Measurements from ENCODE around the gene SMAD3. TPM values are rescaled to one million over a fixed set of nuclear protein-coding genes. Genes with fewer than 3 reads are reported as not detected.

Gene SMAD3
- total and polyA plus RNA-seq, 2 of the 4 experiments (the other 2 are of a cell fraction) = 71.0 to 177 TPM

DNA sequence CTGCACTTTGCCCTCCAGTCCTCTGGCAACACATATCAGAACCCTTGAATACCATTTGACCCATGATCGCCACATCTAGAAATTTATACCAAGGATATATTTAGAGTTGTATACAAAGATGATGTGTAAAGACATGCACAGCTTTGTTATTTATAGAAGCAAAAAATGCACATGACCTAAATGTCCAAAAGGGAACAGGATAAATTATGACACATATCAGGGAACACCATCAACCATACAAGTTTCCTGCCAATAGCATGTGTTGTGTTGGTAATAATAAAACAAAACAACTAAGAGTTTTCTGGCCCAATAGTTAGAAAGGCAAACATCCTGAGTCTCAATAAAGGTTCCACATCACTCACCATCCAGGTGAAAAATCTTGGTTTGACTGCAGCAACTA is 137.6 kb downstream of the SMAD3 start:
- Histone ChIP-seq H3K9ac (ENCODE audit: low read depth, low read length) (no peak overlapping the region), H3K4me1 (ENCODE audit: control insufficient read depth, insufficient read depth, low read length) (peaks cover 13% of the 10 kb centered on the region), H2BK15ac (ENCODE audit: low read depth, low read length) (no peak overlapping the region), H4K91ac (ENCODE audit: insufficient read depth, low read depth, low read length) (no peak overlapping the region), H3K27me3 (ENCODE audit: control insufficient read depth, insufficient read depth, low read length) (no peaks in the 10 kb centered on the region), H4K20me1 (ENCODE audit: insufficient read depth, low read length) (peaks cover 7% of the 10 kb centered on the region; the same call in 1 of the 2 replicates), H2AK5ac (ENCODE audit: low read depth, low read length) (no peak overlapping the region), H3K14ac (replicated peaks; ENCODE audit: low read depth, low read length) (no peak overlapping the region), H3K18ac (ENCODE audit: low read depth, low read length) (no peak overlapping the region), H3K4me2 (ENCODE audit: low read depth, low read length) (no peak overlapping the region), H4K8ac (ENCODE audit: low read depth in 2 of 2, low read length in 2 of 2) (no peak overlapping the region), H3K56ac (ENCODE audit: extremely low read depth, insufficient read depth, low read length) (no peak overlapping the region), H3K9me3 (ENCODE audit: control insufficient read depth, insufficient read depth, low read length) (no peaks in the 10 kb centered on the region), H2BK120ac (ENCODE audit: low read depth, low read length) (no peak overlapping the region), H3K23ac (ENCODE audit: low read depth, low read length) (no peak overlapping the region), H3K36me3 (ENCODE audit: control insufficient read depth, insufficient read depth, low read length) (peaks cover 5% of the 10 kb centered on the region), H2BK5ac (ENCODE audit: low read depth, low read length, poor library complexity, severe bottlenecking) (no peak overlapping the region), H3K79me1 (ENCODE audit: low read depth in 1 of 2, low read length in 2 of 2) (peaks cover 0 to 13% of the 10 kb centered on the region in 2 experiments; a peak in 2 of 4 replicates), H3K4ac (ENCODE audit: low read depth, low read length) (no peak overlapping the region), H3K4me3 (ENCODE audit: insufficient read depth, low read depth, low read length) (no peak overlapping the region), H2AK9ac (replicated peaks; ENCODE audit: low read depth, low read length, poor library complexity) (no peak overlapping the region), H3K9me1 (ENCODE audit: insufficient read depth, low read length) (peaks cover 17% of the 10 kb centered on the region), H4K5ac (ENCODE audit: low read depth, low read length) (no peak overlapping the region), H2AFZ (replicated peaks; ENCODE audit: low read length, poor library complexity) (no peak overlapping the region), H2BK20ac (ENCODE audit: low read depth, low read length) (no peak overlapping the region), H3K27ac (ENCODE audit: insufficient read depth, low read length) (no peak overlapping the region)
- ChIA-PET CTCF (no interaction called here), POLR2A (ENCODE audit: unreplicated experiment) (no interaction called here)
- no peak for DNase-seq
- no TSS peak for BruUV-seq (replicated peaks)
- intact Hi-C loops (cut with micrococcal nuclease) = loop anchor here (5.0 kb wide), 1 partner anchor 229 kb away; no protein-coding TSS in a partner anchor
- dilution Hi-C loops (cut with HindIII; ENCODE audit: low sequenced_read_pairs, unreplicated experiment) = no loop called here
- TF ChIP-seq MXI1 (IDR thresholded peaks at IDR 0.05; ENCODE audit: borderline replicate concordance, low read depth, low read length) (no peak), MAFK (IDR thresholded peaks at IDR 0.05; ENCODE audit: low read depth, low read length) (no peak), FOS (IDR thresholded peaks at IDR 0.05; ENCODE audit: low read depth, low read length) (no peak), NFE2L2 (IDR thresholded peaks at IDR 0.05; ENCODE audit: low read depth, low read length) (no peak), RFX5 (IDR thresholded peaks at IDR 0.05; ENCODE audit: low read depth, low read length) (no peak), CEBPB (IDR thresholded peaks at IDR 0.05; ENCODE audit: low read depth, low read length) (no peak), RAD21 (IDR thresholded peaks at IDR 0.05; ENCODE audit: low read length) (no peak), RCOR1 (IDR thresholded peaks at IDR 0.05; ENCODE audit: insufficient replicate concordance, low read length) (no peak), MAZ (IDR thresholded peaks at IDR 0.05; ENCODE audit: borderline replicate concordance, low read depth, low read length) (no peak), SMC3 (IDR thresholded peaks at IDR 0.05; ENCODE audit: low read depth, low read length) (no peak), POLR2A (IDR thresholded peaks at IDR 0.05; ENCODE audit: low read depth, low read length) (no peak)
- in situ Hi-C loops (cut with MboI; ENCODE audit: low sequenced_read_pairs) = no loop called here
- ATAC-seq (ENCODE audit: low read depth) = no peak
- WGBS, 2 experiments (ENCODE audit: extremely low coverage in 2 of 2, insufficient read length in 1 of 2) = no CpG with 5 or more reads among the region's 1 CpG
